ENCODE data around the gene MGME1. TPM values are rescaled to one million over a fixed set of nuclear protein-coding genes. Genes with fewer than 3 reads are reported as not detected.

MGME1 gene
- total RNA-seq, 4 donors from 2014 or later, result 21.9 to 36.3 (median 33.5) TPM

DNA sequence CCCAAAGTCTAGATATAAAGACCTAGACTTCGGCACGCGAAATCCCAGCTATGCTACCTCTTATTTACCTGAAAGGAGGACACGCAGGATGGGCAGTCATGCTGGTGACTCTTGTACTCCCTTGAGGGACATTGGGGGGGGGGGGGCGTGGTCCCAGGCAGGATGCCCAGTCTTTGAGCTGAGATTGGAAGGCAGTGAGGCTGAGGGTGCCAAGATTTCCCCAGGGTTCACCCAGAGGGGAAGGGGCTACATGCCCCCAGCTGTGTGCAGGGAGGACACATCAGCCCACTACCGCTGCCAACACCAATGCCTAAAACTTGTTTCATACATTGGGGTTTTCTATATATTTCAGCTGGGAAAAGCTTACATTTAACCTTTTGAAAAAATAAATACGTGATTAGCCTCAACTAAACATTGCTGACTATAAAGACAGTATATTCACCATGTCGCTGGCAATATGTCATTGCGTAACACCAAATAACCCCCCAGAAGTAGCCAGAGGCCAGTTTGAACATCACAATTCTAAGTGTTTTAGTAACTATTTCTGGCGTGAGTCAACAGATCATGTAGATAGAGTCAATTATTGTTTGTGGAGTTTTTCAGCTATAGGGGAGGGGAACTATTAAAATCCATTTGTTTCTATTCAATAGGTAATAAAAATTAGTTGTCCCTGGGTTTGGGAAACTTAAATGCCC lies 21.6 kb downstream of the MGME1 start:
- DNase-seq (ENCODE audit: low spot score in 2 of 2), result no peak
- TF ChIP-seq POLR2A (IDR thresholded peaks at IDR 0.05) (no peak), CTCF (IDR thresholded peaks at IDR 0.05) (no peak)

DNA sequence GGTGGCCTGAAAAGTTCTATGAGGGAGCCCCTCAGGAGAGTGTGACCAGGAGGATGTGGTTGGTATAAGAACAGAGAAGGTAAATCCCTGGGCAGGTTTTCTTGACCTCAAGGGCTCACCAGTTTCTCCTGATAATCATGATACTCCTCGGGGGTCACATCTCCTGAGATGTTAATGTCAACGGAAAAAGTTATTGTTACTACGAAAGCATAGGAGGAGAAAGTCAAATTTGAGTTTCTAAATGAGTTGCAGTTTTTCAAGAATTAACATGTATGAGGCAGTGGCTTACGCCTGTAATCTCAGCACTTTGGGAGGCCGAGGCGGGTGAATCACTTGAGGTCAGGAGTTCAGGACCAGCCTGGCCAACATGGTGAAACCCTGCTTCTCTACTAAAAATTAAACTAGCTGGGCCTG lies 23.4 kb downstream of the MGME1 start:
- intact Hi-C loops (cut with DNase I; ENCODE audit: low total_unique reads), result no loop called here
- DNase-seq (ENCODE audit: low spot score in 2 of 2), result no peak
- H3K4me3 ChIP-seq (ENCODE audit: low read depth, poor library complexity, severe bottlenecking), result no peak overlapping the region
- WGBS, 2 donors, result 82 to 83% methylated on average over 6 of the region's 6 CpGs
- TF ChIP-seq POLR2A (IDR thresholded peaks at IDR 0.05) (no peak), CTCF (IDR thresholded peaks at IDR 0.05) (no peak)

More for the DNA sequence above, 21.6 kb downstream of the MGME1 start:
- WGBS, 2 donors, result 82 to 87% methylated on average over 10 of the region's 10 CpGs
- intact Hi-C loops (cut with DNase I; ENCODE audit: low total_unique reads), result no loop called here
- no peak overlapping the region for H3K4me3 ChIP-seq (ENCODE audit: low read depth, poor library complexity, severe bottlenecking)

- intact Hi-C loops (cut with DNase I; ENCODE audit: low total_unique reads), result no loop called here
- no peak overlapping the region for H3K4me3 ChIP-seq (ENCODE audit: low read depth, poor library complexity, severe bottlenecking)
- WGBS, 2 donors, result 63 to 66% methylated on average over 5 of the region's 5 CpGs
- TF ChIP-seq POLR2A (IDR thresholded peaks at IDR 0.05) (no peak), CTCF (IDR thresholded peaks at IDR 0.05) (no peak)
- DNase-seq (ENCODE audit: low spot score in 2 of 2), result no peak
These were observed 24.2 kb downstream of the MGME1 start for GRCh38 chr20:17992847-17993513.

- intact Hi-C loops (cut with DNase I; ENCODE audit: low total_unique reads), result no loop called here
- WGBS, 2 donors, result 82 to 93% methylated on average over 3 of the region's 3 CpGs
- TF ChIP-seq CTCF (IDR thresholded peaks at IDR 0.05), result no peak
- TF ChIP-seq POLR2A (IDR thresholded peaks at IDR 0.05), result no peak
- no peak for DNase-seq (ENCODE audit: low spot score in 2 of 2)
- H3K4me3 ChIP-seq (ENCODE audit: low read depth, poor library complexity, severe bottlenecking), result no peak overlapping the region
These were observed 24.7 kb downstream of the MGME1 start for GRCh38 chr20:17993546-17993945.

- H3K4me3 ChIP-seq (ENCODE audit: low read depth, poor library complexity, severe bottlenecking), result no peak overlapping the region
- WGBS, 2 donors, result 17 to 21% methylated on average over 16 of the region's 16 CpGs
- peak; percentile 36 to 87 (median 67) for TF ChIP-seq CTCF (IDR thresholded peaks at IDR 0.05)
- TF ChIP-seq POLR2A (IDR thresholded peaks at IDR 0.05), result no peak
- intact Hi-C loops (cut with DNase I; ENCODE audit: low total_unique reads), result no loop called here
- peak in 1 of 2 donors; percentile 48 for DNase-seq (ENCODE audit: low spot score in 2 of 2)
These were observed 27.4 kb downstream of the MGME1 start for GRCh38 chr20:17995967-17996819.
